Activated CD4-positive, alpha-beta T cell treated with anti-CD3 and anti-CD28 coated beads, Interleukin-2, amount 50 U/mL, for 4 hours (primary cell): ENCODE measurements around the gene CDK6.

Experiments
- DNase-seq, 2 experiments: peaks; one replicate each; pipeline ENCODE4 v3.0.0-alpha.2; 2020

The CDK6 gene

GRCh38 chr7:92563345-92563744 lies 273.0 kb downstream of the CDK6 start:
- DNase-seq, result no peak

GRCh38 chr7:92560602-92561001 lies 275.8 kb downstream of the CDK6 start:
- no peak for DNase-seq

GRCh38 chr7:92557808-92558362 lies 278.5 kb downstream of the CDK6 start:
- no peak for DNase-seq

GRCh38 chr7:92557249-92557648 lies 279.1 kb downstream of the CDK6 start:
- DNase-seq, result no peak
